Trophoblast cell (in vitro differentiated cells and primary cell): Measurements from ENCODE around the gene CCDC192.

Experiments used
- DNase-seq, 2 donors: peaks; one replicate each; pipeline ENCODE4 v3.0.0-alpha.2; 2016
- H2AFZ ChIP-seq: 2 replicates; pipeline ENCODE4 v1.6.1; 2013; ENCODE audit warnings: low read length, moderate library complexity, mild to moderate bottlenecking; ENCODE audit not compliant: insufficient read depth, poor library complexity
- H2AK5ac ChIP-seq: 2 replicates; pipeline ENCODE4 v1.6.1; 2013; ENCODE audit warnings: mild to moderate bottlenecking, low read length
- H2BK120ac ChIP-seq: 2 replicates; pipeline ENCODE4 v1.6.1; 2013; ENCODE audit warnings: low read length, mild to moderate bottlenecking, moderate library complexity; ENCODE audit not compliant: insufficient read depth, poor library complexity
- H2BK12ac ChIP-seq: 2 replicates; pipeline ENCODE4 v1.6.1; 2013; ENCODE audit warnings: mild to moderate bottlenecking, low read length, moderate library complexity
- H2BK5ac ChIP-seq: 2 replicates; pipeline ENCODE4 v1.6.1; 2013; ENCODE audit warnings: low read length, low read depth, moderate library complexity, mild to moderate bottlenecking; ENCODE audit not compliant: poor library complexity
- H3K14ac ChIP-seq: 2 replicates; pipeline ENCODE4 v1.6.1; 2013; ENCODE audit warnings: mild to moderate bottlenecking, low read length
- H3K18ac ChIP-seq: 2 replicates; pipeline ENCODE4 v1.6.1; 2013; ENCODE audit warnings: mild to moderate bottlenecking, low read length
- H3K23ac ChIP-seq: 2 replicates; pipeline ENCODE4 v1.6.1; 2013; ENCODE audit warnings: low read length
- H3K27ac ChIP-seq: 2 replicates; pipeline ENCODE4 v1.5.1; 2013; ENCODE audit warnings: low read depth, mild to moderate bottlenecking, inconsistent platforms, low read length, moderate library complexity
- H3K27me3 ChIP-seq: 2 replicates; pipeline ENCODE4 v1.6.1; 2013; ENCODE audit warnings: inconsistent platforms, mild to moderate bottlenecking, low read length, moderate library complexity; ENCODE audit not compliant: insufficient read depth
- H3K36me3 ChIP-seq, 2 experiments: 1 replicate in 1 of 2; 2 replicates in 1 of 2; pipeline ENCODE4 v1.6.1; 2013; ENCODE audit warnings: low read length in 2 of 2, mild to moderate bottlenecking in 2 of 2, moderate library complexity in 1 of 2; ENCODE audit not compliant: insufficient read depth in 2 of 2, control insufficient read depth in 1 of 2
- H3K4ac ChIP-seq: 2 replicates; pipeline ENCODE4 v1.6.1; 2013; ENCODE audit warnings: low read depth, mild to moderate bottlenecking, low read length, moderate library complexity
- H3K4me1 ChIP-seq, 2 experiments: 1 replicate in 1 of 2; 2 replicates in 1 of 2; pipeline ENCODE4 v1.6.1; 2013; ENCODE audit warnings: low read length in 2 of 2, mild to moderate bottlenecking in 2 of 2, moderate library complexity in 1 of 2; ENCODE audit not compliant: insufficient read depth in 2 of 2, control insufficient read depth in 1 of 2
- H3K4me2 ChIP-seq: 2 replicates; pipeline ENCODE4 v1.6.1; 2013; ENCODE audit warnings: inconsistent platforms, mild to moderate bottlenecking, low read length, moderate library complexity
- H3K4me3 ChIP-seq: 2 replicates; pipeline ENCODE4 v1.5.1; 2013; ENCODE audit warnings: mild to moderate bottlenecking, low read depth, low read length, inconsistent platforms
- H3K79me1 ChIP-seq: one replicate; pipeline ENCODE4 v1.6.1; 2013; ENCODE audit warnings: low read length
- H3K79me2 ChIP-seq: 2 replicates; pipeline ENCODE4 v1.6.1; 2013; ENCODE audit warnings: low read length, mild to moderate bottlenecking; ENCODE audit not compliant: control insufficient read depth, insufficient read depth, poor library complexity
- H3K9ac ChIP-seq: 2 replicates; pipeline ENCODE4 v1.6.1; 2013; ENCODE audit warnings: mild to moderate bottlenecking, low read length
- H3K9me3 ChIP-seq: 2 replicates; pipeline ENCODE4 v1.6.1; 2013; ENCODE audit warnings: low read depth, mild to moderate bottlenecking, control low read depth, inconsistent platforms, low read length; ENCODE audit not compliant: insufficient read depth
- H4K12ac ChIP-seq: 2 replicates; pipeline ENCODE4 v1.6.1; 2013; ENCODE audit warnings: low read depth, mild to moderate bottlenecking, low read length, moderate library complexity
- H4K8ac ChIP-seq: 2 replicates; pipeline ENCODE4 v1.6.1; 2013; ENCODE audit warnings: low read depth, mild to moderate bottlenecking, low read length, moderate library complexity
- H4K91ac ChIP-seq: one replicate; pipeline ENCODE4 v1.6.1; 2013; ENCODE audit warnings: low read depth, mild to moderate bottlenecking, low read length, moderate library complexity
- WGBS: extraction: QIAGEN DNeasy Blood & Tissue Kit; methylation state at CpG from one replicate; pipeline ENCODE4 v1.1.7; 2013; ENCODE audit warnings: missing lambda C conversion rate; ENCODE audit not compliant: insufficient read length, insufficient coverage; ENCODE audit errors: extremely low coverage; 5-methylcytosine and 5-hydroxymethylcytosine counted together

CCDC192 gene

DNA sequence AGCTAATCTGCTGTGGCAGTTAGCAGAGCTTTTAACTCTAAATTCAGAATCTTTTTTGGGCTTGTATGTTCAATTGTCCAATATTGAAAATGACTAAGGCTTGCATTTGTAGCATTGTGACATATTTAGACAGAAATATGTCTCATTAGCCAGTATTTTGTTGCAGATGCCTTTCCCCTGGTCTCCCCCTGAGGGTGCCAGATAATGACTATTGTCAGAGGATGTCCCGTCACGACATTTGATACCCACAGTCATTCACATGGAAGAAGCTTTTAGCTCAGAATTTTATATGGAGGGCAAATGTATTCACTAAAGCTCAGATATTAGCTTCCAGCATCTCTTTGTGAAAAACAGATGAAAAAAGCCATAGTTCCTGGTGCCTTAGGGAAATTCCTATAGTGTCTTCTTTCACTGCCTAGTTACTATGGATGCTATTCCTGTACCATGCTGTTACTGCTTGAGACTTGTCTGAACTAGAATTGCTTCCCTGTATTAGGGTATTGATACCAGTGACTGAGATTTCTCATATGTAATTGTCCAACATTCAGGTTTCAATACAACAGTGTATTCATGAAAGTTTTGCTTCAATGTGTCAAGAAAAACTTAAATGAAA is 96.2 kb downstream of the CCDC192 start:
- H3K79me2 ChIP-seq = no peaks in the 10 kb centered on the region

GRCh38 chr5:127801751-127802476 is 98.7 kb downstream of the CCDC192 start:
- Histone ChIP-seq H2AK5ac (no peak overlapping the region), H2BK120ac (no peak overlapping the region), H3K9ac (no peak overlapping the region), H3K79me1 (no peaks in the 10 kb centered on the region), H3K79me2 (no peaks in the 10 kb centered on the region), H2AFZ (no peak overlapping the region), H4K91ac (no peak overlapping the region), H4K12ac (no peak overlapping the region), H3K27ac (no peak overlapping the region), H3K36me3 (no peaks in the 10 kb centered on the region), H3K18ac (no peak overlapping the region), H4K8ac (no peak overlapping the region), H2BK5ac (no peak overlapping the region), H3K9me3 (no peaks in the 10 kb centered on the region), H3K4ac (no peak overlapping the region), H3K4me2 (no peak overlapping the region), H3K4me1 (no peaks in the 10 kb centered on the region), H3K4me3 (no peak overlapping the region), H3K23ac (no peak overlapping the region), H3K14ac (no peak overlapping the region), H3K27me3 (no peaks in the 10 kb centered on the region), H2BK12ac (no peak overlapping the region)
- WGBS = no CpG with 5 or more reads among the region's 2 CpGs
- DNase-seq = peak in 1 of 2 donors; percentile 4

More for the DNA sequence above, 96.2 kb downstream of the CCDC192 start:
- Histone ChIP-seq H3K27me3 (no peaks in the 10 kb centered on the region), H3K4ac (no peak overlapping the region), H2AFZ (no peak overlapping the region), H3K4me2 (no peak overlapping the region), H3K14ac (no peak overlapping the region), H2BK5ac (no peak overlapping the region), H4K12ac (no peak overlapping the region), H3K18ac (no peak overlapping the region), H3K27ac (no peak overlapping the region), H3K9ac (no peak overlapping the region), H3K79me1 (no peaks in the 10 kb centered on the region), H2BK120ac (no peak overlapping the region), H3K4me3 (no peak overlapping the region), H3K36me3 (no peaks in the 10 kb centered on the region), H3K23ac (no peak overlapping the region), H2BK12ac (no peak overlapping the region), H3K4me1 (no peaks in the 10 kb centered on the region), H2AK5ac (no peak overlapping the region), H4K8ac (no peak overlapping the region), H3K9me3 (no peaks in the 10 kb centered on the region), H4K91ac (no peak overlapping the region)
- no peak for DNase-seq
- no CpG with 5 or more reads among the region's 2 CpGs for WGBS

DNA sequence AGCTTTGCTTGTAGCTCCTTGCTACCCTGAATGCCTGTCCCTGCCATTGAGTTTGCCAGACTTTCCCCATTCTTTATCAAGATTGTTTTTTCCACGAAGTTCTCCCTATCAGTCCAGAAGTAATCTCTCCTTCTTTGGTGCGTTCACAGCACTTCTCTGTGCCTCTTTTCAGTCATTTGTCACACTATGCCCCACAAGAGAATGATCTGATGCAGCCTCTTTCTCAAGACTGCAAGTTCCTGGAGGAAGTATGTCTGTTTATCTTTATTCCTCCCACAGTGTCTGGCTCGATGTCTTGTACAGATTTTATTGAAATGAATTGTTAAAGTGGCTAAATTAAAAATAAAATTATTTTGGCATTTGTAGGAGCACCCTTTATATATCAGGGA is 99.3 kb downstream of the CCDC192 start:
- Histone ChIP-seq H2BK12ac (no peak overlapping the region), H4K91ac (no peak overlapping the region), H3K18ac (no peak overlapping the region), H3K4ac (no peak overlapping the region), H3K9me3 (no peaks in the 10 kb centered on the region), H2BK5ac (no peak overlapping the region), H3K4me1 (no peaks in the 10 kb centered on the region), H3K79me1 (no peaks in the 10 kb centered on the region), H4K8ac (no peak overlapping the region), H3K79me2 (no peaks in the 10 kb centered on the region), H3K4me3 (no peak overlapping the region), H3K4me2 (no peak overlapping the region), H3K9ac (no peak overlapping the region), H3K27ac (no peak overlapping the region), H2BK120ac (no peak overlapping the region), H2AK5ac (no peak overlapping the region), H4K12ac (no peak overlapping the region), H3K36me3 (no peaks in the 10 kb centered on the region), H2AFZ (no peak overlapping the region), H3K27me3 (no peaks in the 10 kb centered on the region), H3K14ac (no peak overlapping the region), H3K23ac (no peak overlapping the region)
- DNase-seq = no peak
- WGBS = no CpG with 5 or more reads among the region's 3 CpGs

GRCh38 chr5:127804886-127805426 is 101.8 kb downstream of the CCDC192 start:
- no peak overlapping the region for H4K12ac ChIP-seq
- H3K4me2 ChIP-seq = no peak overlapping the region
- no peak overlapping the region for H3K14ac ChIP-seq
- H2AK5ac ChIP-seq = no peak overlapping the region
- no peak overlapping the region for H2BK5ac ChIP-seq
- no peak overlapping the region for H3K27ac ChIP-seq
- H4K8ac ChIP-seq = no peak overlapping the region
- no peaks in the 10 kb centered on the region for H3K27me3 ChIP-seq
- DNase-seq = no peak
- no peak overlapping the region for H3K18ac ChIP-seq
- no peaks in the 10 kb centered on the region for H3K79me1 ChIP-seq
- H2BK12ac ChIP-seq = no peak overlapping the region
- no peaks in the 10 kb centered on the region for H3K4me1 ChIP-seq
- H2BK120ac ChIP-seq = no peak overlapping the region
- no peak overlapping the region for H3K23ac ChIP-seq
- H4K91ac ChIP-seq = no peak overlapping the region
- no peak overlapping the region for H3K4ac ChIP-seq
- H3K9ac ChIP-seq = no peak overlapping the region
- no peaks in the 10 kb centered on the region for H3K9me3 ChIP-seq
- no peak overlapping the region for H3K4me3 ChIP-seq
- WGBS = no CpG with 5 or more reads among the region's 6 CpGs
- H3K36me3 ChIP-seq = no peaks in the 10 kb centered on the region
- no peaks in the 10 kb centered on the region for H3K79me2 ChIP-seq
- H2AFZ ChIP-seq = no peak overlapping the region
